Measurements from ENCODE around the gene RASL11B. TPM values are rescaled to one million over a fixed set of nuclear protein-coding genes. Genes with fewer than 3 reads are reported as not detected.

RASL11B gene
- total RNA-seq, 4 donors from 2014 or later, result 0.55 to 0.64 TPM; not detected in 2

GRCh38 chr4:52889778-52890520 lies 27.8 kb downstream of the RASL11B start:
- in situ Hi-C loops (cut with MboI; ENCODE audit: low pct_ligation_motif_present in 1 of 4, low pct_unique_long_range_greater_than_20kb in 1 of 4, low sequenced_read_pairs in 3 of 4), result no loop called here
- H3K4me1 ChIP-seq, result no peaks in the 10 kb centered on the region
- 63 to 66% methylated on average over 2 of the region's 2 CpGs for WGBS, 2 donors (ENCODE audit: low coverage in 1 of 2)

GRCh38 chr4:52890521-52890791 lies 28.3 kb downstream of the RASL11B start:
- H3K27me3 ChIP-seq, result no peaks in the 10 kb centered on the region
- in situ Hi-C loops (cut with MboI; ENCODE audit: low pct_ligation_motif_present in 1 of 4, low pct_unique_long_range_greater_than_20kb in 1 of 4, low sequenced_read_pairs in 3 of 4), result no loop called here

More at GRCh38 chr4:52889778-52890520, 27.8 kb downstream of the RASL11B start:
- Histone ChIP-seq H3K4me3 (no peak overlapping the region), H3K27ac (no peak overlapping the region), H3K27me3 (no peaks in the 10 kb centered on the region), H3K36me3 (no peaks in the 10 kb centered on the region), H3K9me3 (no peaks in the 10 kb centered on the region)
- intact Hi-C loops (cut with DNase I; ENCODE audit: low total_unique reads), result no loop called here
- TF ChIP-seq EP300 (IDR thresholded peaks at IDR 0.05; ENCODE audit: low read depth) (no peak), POLR2A (IDR thresholded peaks at IDR 0.05) (no peak), POLR2AphosphoS5 (IDR thresholded peaks at IDR 0.05) (no peak)
- TF ChIP-seq, protein P1, sequence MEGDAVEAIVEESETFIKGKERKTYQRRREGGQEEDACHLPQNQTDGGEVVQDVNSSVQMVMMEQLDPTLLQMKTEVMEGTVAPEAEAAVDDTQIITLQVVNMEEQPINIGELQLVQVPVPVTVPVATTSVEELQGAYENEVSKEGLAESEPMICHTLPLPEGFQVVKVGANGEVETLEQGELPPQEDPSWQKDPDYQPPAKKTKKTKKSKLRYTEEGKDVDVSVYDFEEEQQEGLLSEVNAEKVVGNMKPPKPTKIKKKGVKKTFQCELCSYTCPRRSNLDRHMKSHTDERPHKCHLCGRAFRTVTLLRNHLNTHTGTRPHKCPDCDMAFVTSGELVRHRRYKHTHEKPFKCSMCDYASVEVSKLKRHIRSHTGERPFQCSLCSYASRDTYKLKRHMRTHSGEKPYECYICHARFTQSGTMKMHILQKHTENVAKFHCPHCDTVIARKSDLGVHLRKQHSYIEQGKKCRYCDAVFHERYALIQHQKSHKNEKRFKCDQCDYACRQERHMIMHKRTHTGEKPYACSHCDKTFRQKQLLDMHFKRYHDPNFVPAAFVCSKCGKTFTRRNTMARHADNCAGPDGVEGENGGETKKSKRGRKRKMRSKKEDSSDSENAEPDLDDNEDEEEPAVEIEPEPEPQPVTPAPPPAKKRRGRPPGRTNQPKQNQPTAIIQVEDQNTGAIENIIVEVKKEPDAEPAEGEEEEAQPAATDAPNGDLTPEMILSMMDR (IDR thresholded peaks at IDR 0.05), result no peak
- no peak for DNase-seq

DNA sequence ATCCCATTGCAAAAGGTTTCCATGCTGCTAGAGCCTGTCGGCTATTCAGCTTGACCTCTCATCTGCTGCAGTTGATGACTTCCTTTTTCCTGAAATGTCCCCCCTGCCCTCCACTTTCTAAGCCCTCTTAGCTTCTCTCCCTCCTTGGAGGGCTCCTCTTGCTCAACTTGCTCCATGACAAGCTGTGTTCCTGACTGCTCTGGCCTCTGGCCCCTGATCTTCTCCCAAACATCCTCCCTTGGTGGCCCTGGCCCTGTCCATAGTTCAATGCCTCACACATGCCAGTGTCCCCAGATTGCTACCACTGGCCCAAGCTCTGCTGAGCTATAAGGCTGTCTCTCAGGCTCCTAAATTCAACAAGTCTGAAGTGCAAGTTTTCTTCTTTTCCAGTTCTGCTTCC lies 29.6 kb downstream of the RASL11B start:
- no peak for DNase-seq
- in situ Hi-C loops (cut with MboI; ENCODE audit: low pct_ligation_motif_present in 1 of 4, low pct_unique_long_range_greater_than_20kb in 1 of 4, low sequenced_read_pairs in 3 of 4), result no loop called here
- intact Hi-C loops (cut with DNase I; ENCODE audit: low total_unique reads), result no loop called here
- no peak overlapping the region for H3K27ac ChIP-seq
- H3K27me3 ChIP-seq, result no peaks in the 10 kb centered on the region
- H3K9me3 ChIP-seq, result no peaks in the 10 kb centered on the region
- no peaks in the 10 kb centered on the region for H3K4me1 ChIP-seq
- no peaks in the 10 kb centered on the region for H3K36me3 ChIP-seq
- 74 to 86% methylated on average over 1 of the region's 1 CpG for WGBS, 2 donors (ENCODE audit: low coverage in 1 of 2)
- TF ChIP-seq, protein P1 (IDR thresholded peaks at IDR 0.05), result no peak
- no peak for TF ChIP-seq POLR2AphosphoS5 (IDR thresholded peaks at IDR 0.05)
- no peak for TF ChIP-seq EP300 (IDR thresholded peaks at IDR 0.05; ENCODE audit: low read depth)
- TF ChIP-seq POLR2A (IDR thresholded peaks at IDR 0.05), result no peak
- no peak overlapping the region for H3K4me3 ChIP-seq

More at GRCh38 chr4:52890521-52890791, 28.3 kb downstream of the RASL11B start:
- Histone ChIP-seq H3K27ac (no peak overlapping the region), H3K4me3 (no peak overlapping the region), H3K9me3 (no peaks in the 10 kb centered on the region), H3K36me3 (no peaks in the 10 kb centered on the region), H3K4me1 (no peaks in the 10 kb centered on the region)
- TF ChIP-seq, protein P1 (IDR thresholded peaks at IDR 0.05), result no peak
- WGBS, 2 donors (ENCODE audit: low coverage in 1 of 2), result 77 to 92% methylated on average over 1 of the region's 1 CpG
- intact Hi-C loops (cut with DNase I; ENCODE audit: low total_unique reads), result no loop called here
- DNase-seq, result no peak

- intact Hi-C loops (cut with DNase I; ENCODE audit: low total_unique reads), result no loop called here
- WGBS, 2 donors (ENCODE audit: low coverage in 1 of 2), result 83 to 84% methylated on average over 3 of the region's 3 CpGs
These were observed 30.8 kb downstream of the RASL11B start for GRCh38 chr4:52892880-52893279.

More at GRCh38 chr4:52892880-52893279, 30.8 kb downstream of the RASL11B start:
- in situ Hi-C loops (cut with MboI; ENCODE audit: low pct_ligation_motif_present in 1 of 4, low pct_unique_long_range_greater_than_20kb in 1 of 4, low sequenced_read_pairs in 3 of 4), result no loop called here
- Histone ChIP-seq H3K9me3 (no peaks in the 10 kb centered on the region), H3K27me3 (no peaks in the 10 kb centered on the region), H3K27ac (no peak overlapping the region), H3K4me1 (no peaks in the 10 kb centered on the region), H3K4me3 (no peak overlapping the region), H3K36me3 (no peaks in the 10 kb centered on the region)
- no peak for DNase-seq
- TF ChIP-seq POLR2AphosphoS5 (IDR thresholded peaks at IDR 0.05), result no peak
- TF ChIP-seq POLR2A (IDR thresholded peaks at IDR 0.05), result no peak
- TF ChIP-seq, protein P1 (IDR thresholded peaks at IDR 0.05), result no peak
- TF ChIP-seq EP300 (IDR thresholded peaks at IDR 0.05; ENCODE audit: low read depth), result no peak

All from transverse colon (tissue), 4 donors.